HCT116 (cell line): ENCODE data around the gene STAT2. TPM values are rescaled to one million over a fixed set of nuclear protein-coding genes. Genes with fewer than 3 reads are reported as not detected.

Experiments
- ATAC-seq: fragments of 200-7000 bp; cut with Tn5 transposase; 2 replicates; pipeline ENCODE4 v1.9.1; 2020; ENCODE audit warnings: mild to moderate bottlenecking, moderate library complexity
- BruUV-seq: library from RNA; stranded (reverse); fragments of 400-500 nt; replicated peaks from 2 replicates; lab custom pipeline; 2021; lab: Mats Ljungman, UMichigan
- CTCF ChIA-PET: fragments of 300-600 bp; sonication (Branson Sonifier 250); formaldehyde crosslinking; loops from one replicate; lab custom pipeline; 2021; ENCODE audit warnings: antibody characterized with exemption; lab: Charles Lee
- POLR2A ChIA-PET: fragments of 300-600, 350-600 bp; sonication (Branson Sonifier 250); formaldehyde crosslinking; loops from one replicate; lab custom pipeline; 2021; ENCODE audit warnings: antibody characterized with exemption; lab: Charles Lee
- RAD21 ChIA-PET, 2 experiments: fragments of 300-600 bp; sonication (Branson Sonifier 250); formaldehyde crosslinking; loops; one replicate each; lab custom pipeline; 2023; ENCODE audit warnings: low total read pairs in 2 of 2; ENCODE audit not compliant: uncharacterized antibody in 2 of 2, unreplicated experiment in 2 of 2, low non-redundant PET in 1 of 2; lab: Charles Lee
- DNase-seq: peaks from one replicate; pipeline ENCODE4 v3.0.0-alpha.2; 2010; ENCODE audit warnings: low read depth, low spot score
- H2AFZ ChIP-seq: fragments of 200-600 bp; shearing (Covaris generic), sonication (generic); 2 replicates; pipeline ENCODE4 v1.6.1; 2017; ENCODE audit warnings: low read depth, mixed run types, mixed read lengths, antibody characterized with exemption, low read length; ENCODE audit not compliant: poor library complexity, severe bottlenecking
- H3K27ac ChIP-seq: 2 replicates; pipeline ENCODE4 v1.5.1; 2012; ENCODE audit warnings: low read depth, low read length
- H3K27me3 ChIP-seq: fragments of 200-600 bp; sonication (generic); 2 replicates; pipeline ENCODE4 v1.6.1; 2016; ENCODE audit warnings: mixed run types, low read length, mixed read lengths; ENCODE audit not compliant: insufficient read depth
- H3K36me3 ChIP-seq, 2 experiments: fragments of 200-500 bp in 1 of 2; fragments of 200-600 bp in 1 of 2; sonication (Bioruptor generic) in 1 of 2; sonication (generic) in 1 of 2; 2 replicates each; pipeline versions ENCODE4 v1.5.1 to v1.6.1; 2014 to 2016; ENCODE audit warnings: low read length in 2 of 2, inconsistent platforms in 1 of 2, mixed read lengths in 1 of 2, mixed run types in 1 of 2; ENCODE audit not compliant: insufficient read depth in 2 of 2, control insufficient read depth in 1 of 2
- H3K4me1 ChIP-seq, 2 experiments: fragments of 200-600 bp in 1 of 2; sonication (generic) in 1 of 2; 2 replicates each; pipeline versions ENCODE4 v1.5.1 to v1.6.1; 2012 to 2017; ENCODE audit warnings: low read length in 2 of 2, inconsistent platforms in 1 of 2, mild to moderate bottlenecking in 1 of 2, mixed read lengths in 1 of 2, mixed run types in 1 of 2, moderate library complexity in 1 of 2; ENCODE audit not compliant: insufficient read depth in 2 of 2, control insufficient read depth in 1 of 2
- H3K4me2 ChIP-seq: fragments of 200-600 bp; sonication (generic); 2 replicates; pipeline ENCODE4 v1.6.1; 2017; ENCODE audit warnings: mixed run types, low read length, mixed read lengths
- H3K4me3 ChIP-seq, 2 experiments: fragments of 200-600 bp in 1 of 2; sonication (generic) in 1 of 2; replicated peaks in 1 of 2; 2 replicates each; pipeline ENCODE4 v1.5.1; 2011 to 2016; ENCODE audit warnings: low read length in 2 of 2, control low read depth in 1 of 2, low read depth in 1 of 2, mild to moderate bottlenecking in 1 of 2, mixed read lengths in 1 of 2, mixed run types in 1 of 2
- H3K79me2 ChIP-seq: fragments of 200-600 bp; sonication (generic); 2 replicates; pipeline ENCODE4 v1.6.1; 2017; ENCODE audit warnings: mild to moderate bottlenecking, mixed run types, low read length, moderate library complexity, mixed read lengths; ENCODE audit not compliant: insufficient read depth
- H3K9ac ChIP-seq: fragments of 200-600 bp; sonication (generic); 2 replicates; pipeline ENCODE4 v1.6.1; 2016; ENCODE audit warnings: low read length, mixed read lengths
- H3K9me2 ChIP-seq: fragments of 200-600 bp; sonication (generic), shearing (Covaris generic); 2 replicates; pipeline ENCODE4 v1.6.1; 2017; ENCODE audit warnings: mixed run types, mild to moderate bottlenecking, moderate library complexity; ENCODE audit not compliant: insufficient read depth
- H3K9me3 ChIP-seq, 2 experiments: fragments of 200-500 bp in 1 of 2; fragments of 200-600 bp in 1 of 2; sonication (Bioruptor generic) in 1 of 2; sonication (generic) in 1 of 2; 2 replicates each; pipeline ENCODE4 v1.6.1; 2014 to 2017; ENCODE audit warnings: low read length in 2 of 2, mixed read lengths in 2 of 2, inconsistent platforms in 1 of 2, low read depth in 1 of 2, mild to moderate bottlenecking in 1 of 2, mixed run types in 1 of 2, moderate library complexity in 1 of 2; ENCODE audit not compliant: control insufficient read depth in 1 of 2, insufficient read depth in 1 of 2
- H4K20me1 ChIP-seq: fragments of 200-600 bp; sonication (generic), shearing (Covaris generic); 2 replicates; pipeline ENCODE4 v1.6.1; 2017; ENCODE audit warnings: mixed run types, mild to moderate bottlenecking, moderate library complexity; ENCODE audit not compliant: insufficient read depth
- ATF3 ChIP-seq: IDR thresholded peaks from 2 replicates; pipeline ENCODE4 v1.6.1; 2012
- CEBPB ChIP-seq: IDR thresholded peaks from 2 replicates; pipeline ENCODE4 v1.6.1; 2012; ENCODE audit warnings: low read depth
- CTCF ChIP-seq, 3 experiments: fragments of 200-600 bp in 1 of 3; sonication (generic) in 1 of 3; IDR thresholded peaks in 2 of 3; conservative IDR thresholded peaks in 1 of 3; 2 replicates each; pipeline ENCODE4 v1.5.1; 2012 to 2017; ENCODE audit warnings: low read depth in 2 of 3, low read length in 2 of 3, antibody characterized with exemption in 1 of 3, borderline replicate concordance in 1 of 3, control low read depth in 1 of 3, mild to moderate bottlenecking in 1 of 3, mixed read lengths in 1 of 3, mixed run types in 1 of 3, moderate library complexity in 1 of 3; ENCODE audit not compliant: insufficient read depth in 1 of 3
- EGR1 ChIP-seq: IDR thresholded peaks from 2 replicates; pipeline ENCODE4 v1.6.1; 2012; ENCODE audit warnings: low read depth
- ELF1 ChIP-seq: IDR thresholded peaks from 2 replicates; pipeline ENCODE4 v1.6.1; 2012; ENCODE audit warnings: low read depth, borderline replicate concordance
- EZH2 ChIP-seq: fragments of 200-600 bp; sonication (generic); IDR thresholded peaks from 2 replicates; pipeline ENCODE4 v1.6.1; 2017; ENCODE audit warnings: antibody characterized with exemption, mixed run types
- EZH2phosphoT487 ChIP-seq: fragments of 200-600 bp; IDR thresholded peaks from 2 replicates; pipeline ENCODE4 v1.6.1; 2018; ENCODE audit warnings: antibody characterized with exemption, borderline replicate concordance
- FOSL1 ChIP-seq: IDR thresholded peaks from 2 replicates; pipeline ENCODE4 v1.6.1; 2012; ENCODE audit warnings: low read depth
- JUND ChIP-seq: IDR thresholded peaks from 2 replicates; pipeline ENCODE4 v1.6.1; 2012
- POLR2A ChIP-seq: IDR thresholded peaks from 2 replicates; pipeline ENCODE4 v1.7.0; 2011; ENCODE audit warnings: borderline replicate concordance; ENCODE audit not compliant: insufficient read depth, insufficient read length; ENCODE audit errors: extremely low read depth
- POLR2AphosphoS5 ChIP-seq: IDR thresholded peaks from 2 replicates; pipeline ENCODE4 v1.6.1; 2011; ENCODE audit warnings: mild to moderate bottlenecking, low read depth, low read length, moderate library complexity
- RAD21 ChIP-seq: IDR thresholded peaks from 2 replicates; pipeline ENCODE4 v1.6.1; 2012; ENCODE audit warnings: low read depth, mild to moderate bottlenecking
- REST ChIP-seq: IDR thresholded peaks from 2 replicates; pipeline ENCODE4 v1.6.1; 2012; ENCODE audit warnings: low read depth
- SIN3A ChIP-seq: IDR thresholded peaks from 2 replicates; pipeline ENCODE4 v1.6.1; 2012; ENCODE audit warnings: low read depth
- SP1 ChIP-seq: IDR thresholded peaks from 2 replicates; pipeline ENCODE4 v1.6.1; 2012; ENCODE audit warnings: low read depth
- SRF ChIP-seq: IDR thresholded peaks from 2 replicates; pipeline ENCODE4 v1.6.1; 2012; ENCODE audit warnings: low read depth
- TCF7L2 ChIP-seq: IDR thresholded peaks from 2 replicates; pipeline ENCODE4 v1.7.0; 2011; ENCODE audit warnings: borderline replicate concordance, inconsistent platforms; ENCODE audit not compliant: insufficient read depth, insufficient read length; ENCODE audit errors: extremely low read depth
- YY1 ChIP-seq: IDR thresholded peaks from 2 replicates; pipeline ENCODE4 v1.6.1; 2011; ENCODE audit warnings: low read length, low read depth, moderate library complexity, mild to moderate bottlenecking; ENCODE audit not compliant: insufficient replicate concordance; ENCODE audit errors: extremely low read depth
- ZBTB33 ChIP-seq: IDR thresholded peaks from 2 replicates; pipeline ENCODE4 v1.6.1; 2011; ENCODE audit warnings: mild to moderate bottlenecking, low read length, moderate library complexity; ENCODE audit not compliant: insufficient replicate concordance; ENCODE audit errors: extremely low read depth
- intact Hi-C: fragments of 100-400 bp; cut with micrococcal nuclease; formaldehyde crosslinking; loops from 2 replicates; pipeline ENCODE4 v1.10.0; 2022
- total RNA-seq: library from RNA; stranded (reverse); gene quantifications from one replicate; pipeline ENCODE4 v1.2.1, GENCODE V29; 2021; ENCODE audit not compliant: unreplicated experiment

STAT2 gene
- total RNA-seq, 1 experiment from 2014 or later: 53.1 TPM

GRCh38 chr12:56358836-56359532, 923 bp downstream of the STAT2 start:
- intact Hi-C loops: no loop called here
- Histone ChIP-seq H3K36me3 (peaks cover 8 to 12% of the 10 kb centered on the region in 2 experiments; a peak in 3 of 4 replicates), H3K27me3 (no peaks in the 10 kb centered on the region)
- TF ChIP-seq REST (no peak), SRF (no peak), RAD21 (no peak), EZH2phosphoT487 (no peak), SIN3A (no peak), POLR2A (no peak), SP1 (no peak), FOSL1 (no peak), EGR1 (no peak), CTCF (IDR thresholded peaks at IDR 0.05 in 2 of 3, conservative IDR thresholded peaks at IDR 0.05 in 1 of 3; ENCODE audit: borderline replicate concordance in 1 of 3, insufficient read depth in 1 of 3, low read depth in 2 of 3, low read length in 2 of 3) (no peak), TCF7L2 (no peak), EZH2 (no peak), ELF1 (no peak), CEBPB (no peak), ATF3 (no peak), JUND (no peak), YY1 (no peak), POLR2AphosphoS5 (no peak), ZBTB33 (no peak)
- TF ChIP-seq, all 23 proteins: peak for 0
- Histone ChIP-seq H3K9ac (peak overlapping the region; percentile 71), H3K4me3 (peak overlapping the region; percentile 74 to 93), H2AFZ (no peak overlapping the region), H3K9me2 (no peaks in the 10 kb centered on the region), H3K27ac (peak overlapping the region; percentile 50; the same call in 1 of the 2 replicates), H3K9me3 (no peaks in the 10 kb centered on the region), H3K4me2 (peak overlapping the region; percentile 83), H3K4me1 (peaks cover 10 to 18% of the 10 kb centered on the region in 2 experiments; a peak in 3 of 4 replicates), H3K79me2 (peaks cover 10% of the 10 kb centered on the region; the same call in 1 of the 2 replicates), H4K20me1 (no peaks in the 10 kb centered on the region)
- POLR2A ChIA-PET: interaction anchor here (1.2 to 2.5 kb wide), 10 partner anchors 9 to 241 kb away, joined by 3 to 20 read pairs (median 6); partner anchors contain the start of genes CNPY2, PAN2, RBMS2 and ZC3H10
- CTCF ChIA-PET: interaction anchor here (1.4 to 1.9 kb wide), 4 partner anchors 26 to 278 kb away, joined by 5 to 7 read pairs (median 6); partner anchors contain the start of gene PAN2
- ATAC-seq: no peak
- no TSS peak for BruUV-seq
- RAD21 ChIA-PET: no interaction called here
- no peak for DNase-seq
